Skeletal muscle satellite cell (primary cell): ENCODE data around the gene SARS1.

Source experiments
- H3K27me3 ChIP-seq: 2 replicates; pipeline ENCODE4 v1.7.0; 2013; ENCODE audit warnings: low read length; ENCODE audit not compliant: control insufficient read depth, insufficient read depth
- H3K36me3 ChIP-seq: 2 replicates; pipeline ENCODE4 v1.7.0; 2013; ENCODE audit warnings: mild to moderate bottlenecking, control low read depth, low read length; ENCODE audit not compliant: insufficient read depth
- H3K4me1 ChIP-seq: 2 replicates; pipeline ENCODE4 v1.7.0; 2013; ENCODE audit warnings: low read length; ENCODE audit not compliant: control insufficient read depth, insufficient read depth
- H3K4me2 ChIP-seq: 2 replicates; pipeline ENCODE4 v1.7.0; 2013; ENCODE audit warnings: mild to moderate bottlenecking, low read length
- H3K4me3 ChIP-seq: 2 replicates; pipeline ENCODE4 v1.7.0; 2013; ENCODE audit warnings: low read length
- H3K9ac ChIP-seq: 2 replicates; pipeline ENCODE4 v1.7.0; 2013; ENCODE audit warnings: mild to moderate bottlenecking, low read depth, low read length, moderate library complexity
- H3K9me3 ChIP-seq: replicated peaks from 2 replicates; pipeline ENCODE4 v1.7.0; 2013; ENCODE audit warnings: mild to moderate bottlenecking, control low read depth, low read length

SARS1 gene

DNA sequence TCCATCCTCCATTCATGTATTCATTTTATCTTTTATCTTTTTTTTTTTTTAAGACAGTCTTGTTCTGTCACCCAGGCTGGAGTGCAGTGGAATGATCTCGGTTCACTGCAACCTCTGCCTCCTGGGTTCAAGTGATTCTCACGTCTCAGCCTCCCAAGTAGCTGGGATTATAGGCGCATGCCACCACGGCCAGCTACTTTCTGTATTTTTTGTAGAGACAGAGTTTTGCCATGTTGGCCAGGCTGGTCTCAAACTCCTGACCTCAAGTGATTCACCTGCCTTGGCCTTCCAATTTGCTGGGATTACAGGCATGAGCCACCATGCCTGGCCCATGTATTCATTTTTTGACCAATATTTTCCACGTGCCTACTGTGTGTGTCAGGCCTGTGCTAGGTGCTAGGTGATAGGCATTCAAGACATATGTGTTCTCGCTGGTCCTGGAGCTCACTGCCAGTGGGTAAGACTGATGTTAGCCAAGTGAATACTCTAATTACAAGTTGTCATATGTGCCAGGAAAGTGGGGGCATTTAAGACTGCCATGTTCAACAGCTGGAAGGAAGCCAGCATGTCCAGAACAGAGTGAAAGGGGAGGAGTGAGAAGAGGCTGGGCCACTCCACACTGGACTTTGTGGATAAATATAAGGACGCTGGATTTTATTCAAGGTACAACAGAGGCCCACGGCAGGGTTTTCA, 30.3 kb downstream of the SARS1 start:
- no peak overlapping the region for H3K4me3 ChIP-seq
- no peaks in the 10 kb centered on the region for H3K27me3 ChIP-seq
- H3K36me3 ChIP-seq, result peaks cover 9% of the 10 kb centered on the region
- H3K9me3 ChIP-seq, result no peaks in the 10 kb centered on the region
- no peak overlapping the region for H3K9ac ChIP-seq
- H3K4me2 ChIP-seq, result no peak overlapping the region
- peaks cover 22% of the 10 kb centered on the region for H3K4me1 ChIP-seq

DNA sequence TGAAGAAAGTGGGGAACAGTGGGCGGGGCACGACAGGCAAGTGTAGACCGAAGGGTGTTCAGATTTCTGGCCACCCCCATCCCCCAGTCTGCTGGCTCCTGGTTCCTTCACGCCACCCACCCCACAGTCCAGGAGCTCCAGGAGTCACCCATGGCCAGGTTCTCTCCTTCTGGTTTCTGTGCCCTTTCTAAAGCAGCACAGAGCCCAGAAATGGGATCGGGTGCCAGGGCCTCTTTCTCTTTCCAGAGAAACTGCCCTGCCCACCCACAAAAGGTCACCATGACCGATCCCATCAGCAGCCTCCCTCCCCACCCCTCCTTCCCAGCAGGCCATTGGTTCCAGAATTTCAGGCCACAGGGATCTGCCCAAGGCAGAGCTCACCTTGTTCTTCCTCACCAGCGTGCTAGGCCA, 32.4 kb downstream of the SARS1 start:
- no peaks in the 10 kb centered on the region for H3K9me3 ChIP-seq
- peaks cover 10% of the 10 kb centered on the region for H3K27me3 ChIP-seq
- H3K4me1 ChIP-seq, result peaks cover 14% of the 10 kb centered on the region
- no peak overlapping the region for H3K4me2 ChIP-seq
- no peaks in the 10 kb centered on the region for H3K36me3 ChIP-seq
- H3K9ac ChIP-seq, result no peak overlapping the region
- H3K4me3 ChIP-seq, result no peak overlapping the region

- H3K4me2 ChIP-seq, result no peak overlapping the region
- H3K9me3 ChIP-seq, result no peaks in the 10 kb centered on the region
- peaks cover 10% of the 10 kb centered on the region for H3K27me3 ChIP-seq
- peaks cover 9% of the 10 kb centered on the region for H3K4me1 ChIP-seq
- no peak overlapping the region for H3K4me3 ChIP-seq
- H3K9ac ChIP-seq, result no peak overlapping the region
- H3K36me3 ChIP-seq, result no peaks in the 10 kb centered on the region
Measured at GRCh38 chr1:109247401-109248365, 34.0 kb downstream of the SARS1 start.

GRCh38 chr1:109248444-109248796, 34.7 kb downstream of the SARS1 start:
- Histone ChIP-seq H3K9me3 (no peaks in the 10 kb centered on the region), H3K4me3 (no peak overlapping the region), H3K4me2 (no peak overlapping the region), H3K27me3 (peaks cover 10% of the 10 kb centered on the region), H3K9ac (no peak overlapping the region), H3K36me3 (no peaks in the 10 kb centered on the region), H3K4me1 (peaks cover 10% of the 10 kb centered on the region)

DNA sequence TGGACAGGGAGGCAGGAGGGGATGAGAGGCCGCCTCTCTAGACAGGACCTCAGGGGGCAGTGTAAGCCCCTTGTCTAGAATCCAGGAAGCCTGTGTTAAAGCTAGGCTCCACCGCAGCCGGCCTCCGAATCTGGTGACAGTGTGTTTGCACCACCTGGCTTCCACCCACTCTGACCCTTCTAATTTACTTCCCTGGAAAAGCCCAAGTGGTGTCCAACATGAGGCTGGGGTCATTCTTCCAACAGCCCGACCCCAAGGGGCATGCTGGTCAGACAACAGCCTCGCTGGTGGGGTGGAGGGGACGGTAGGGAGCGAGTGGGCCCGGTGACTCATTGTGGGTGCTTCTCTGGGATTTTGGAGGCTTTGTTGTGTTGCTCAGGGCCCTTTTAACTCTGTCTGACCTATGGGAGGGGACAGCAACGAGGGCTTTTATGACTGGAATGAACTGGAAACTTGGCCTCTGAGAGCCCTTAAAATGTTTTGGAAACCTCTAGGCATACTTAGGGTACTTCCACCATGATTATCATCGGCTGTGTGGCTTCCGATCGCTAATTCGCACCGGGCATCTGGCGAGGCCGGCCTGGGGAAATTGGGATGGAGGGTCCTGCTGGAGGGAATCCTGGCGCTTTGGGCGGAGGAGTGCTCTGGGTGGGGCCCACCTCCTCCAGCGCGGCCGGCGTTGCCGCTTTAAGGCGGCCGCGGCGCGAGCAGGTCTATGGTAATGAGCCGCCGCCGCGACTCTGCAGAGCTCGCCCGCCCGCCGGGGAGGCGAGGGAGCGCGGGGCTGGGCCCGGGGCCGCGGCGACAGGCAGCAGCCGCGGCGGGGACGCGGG, 35.3 kb downstream of the SARS1 start, which contains the start of gene CELSR2:
TSS of gene CELSR2 (plus strand) at position 743 of the 833 bp plus-strand sequence. CDS start 541 bp downstream, outside the sequence.
- Histone ChIP-seq H3K36me3 (no peaks in the 10 kb centered on the region), H3K27me3 (peaks cover 10% of the 10 kb centered on the region), H3K4me2 (peak within 1 kb of the TSS; percentile 95), H3K9me3 (no peaks in the 10 kb centered on the region), H3K9ac (no peak within 1 kb of the TSS), H3K4me3 (peak within 1 kb of the TSS; percentile 67), H3K4me1 (peaks cover 16% of the 10 kb centered on the region)

DNA sequence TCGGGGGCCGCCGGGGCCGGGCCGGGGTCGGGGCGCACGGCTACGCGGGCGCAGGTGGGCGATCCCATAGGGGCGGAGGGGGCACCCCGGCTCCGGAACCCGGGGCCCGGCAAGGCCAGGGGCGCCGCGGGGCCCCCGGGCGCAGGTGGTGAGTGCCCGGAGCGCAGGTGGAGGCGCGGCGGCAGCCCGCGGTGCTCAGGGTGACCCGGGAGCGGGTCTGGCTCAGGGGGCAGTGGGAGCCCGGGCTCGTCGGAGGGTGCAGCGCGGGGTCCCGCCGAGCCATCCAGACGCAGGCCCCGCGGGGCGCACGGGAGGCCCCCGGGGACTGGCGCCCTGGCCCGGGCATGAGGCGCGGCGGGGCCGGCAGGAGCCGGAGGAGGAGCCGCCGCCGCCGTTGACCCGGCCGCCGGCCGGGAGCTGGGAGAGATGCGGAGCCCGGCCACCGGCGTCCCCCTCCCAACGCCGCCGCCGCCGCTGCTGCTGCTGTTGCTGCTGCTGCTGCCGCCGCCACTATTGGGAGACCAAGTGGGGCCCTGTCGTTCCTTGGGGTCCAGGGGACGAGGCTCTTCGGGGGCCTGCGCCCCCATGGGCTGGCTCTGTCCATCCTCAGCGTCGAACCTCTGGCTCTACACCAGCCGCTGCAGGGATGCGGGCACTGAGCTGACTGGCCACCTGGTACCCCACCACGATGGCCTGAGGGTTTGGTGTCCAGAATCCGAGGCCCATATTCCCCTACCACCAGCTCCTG, 36.1 kb downstream of the SARS1 start:
- H3K4me3 ChIP-seq, result peak overlapping the region; percentile 67
- peaks cover 24% of the 10 kb centered on the region for H3K4me1 ChIP-seq
- no peaks in the 10 kb centered on the region for H3K36me3 ChIP-seq
- peaks cover 10% of the 10 kb centered on the region for H3K27me3 ChIP-seq
- H3K9me3 ChIP-seq, result no peaks in the 10 kb centered on the region
- no peak overlapping the region for H3K9ac ChIP-seq
- peak overlapping the region; percentile 95 for H3K4me2 ChIP-seq

- H3K27me3 ChIP-seq, result peaks cover 13% of the 10 kb centered on the region
- H3K9ac ChIP-seq, result no peak overlapping the region
- no peaks in the 10 kb centered on the region for H3K9me3 ChIP-seq
- no peak overlapping the region for H3K4me3 ChIP-seq
- peak overlapping the region; percentile 95 for H3K4me2 ChIP-seq
- H3K4me1 ChIP-seq, result peaks cover 29% of the 10 kb centered on the region
- no peaks in the 10 kb centered on the region for H3K36me3 ChIP-seq
Measured at GRCh38 chr1:109250454-109251276, 36.9 kb downstream of the SARS1 start.

GRCh38 chr1:109251277-109252166, 37.8 kb downstream of the SARS1 start:
- no peaks in the 10 kb centered on the region for H3K36me3 ChIP-seq
- no peak overlapping the region for H3K4me2 ChIP-seq
- H3K9ac ChIP-seq, result no peak overlapping the region
- no peak overlapping the region for H3K4me3 ChIP-seq
- H3K27me3 ChIP-seq, result peaks cover 20% of the 10 kb centered on the region
- H3K4me1 ChIP-seq, result peaks cover 29% of the 10 kb centered on the region
- H3K9me3 ChIP-seq, result no peaks in the 10 kb centered on the region

DNA sequence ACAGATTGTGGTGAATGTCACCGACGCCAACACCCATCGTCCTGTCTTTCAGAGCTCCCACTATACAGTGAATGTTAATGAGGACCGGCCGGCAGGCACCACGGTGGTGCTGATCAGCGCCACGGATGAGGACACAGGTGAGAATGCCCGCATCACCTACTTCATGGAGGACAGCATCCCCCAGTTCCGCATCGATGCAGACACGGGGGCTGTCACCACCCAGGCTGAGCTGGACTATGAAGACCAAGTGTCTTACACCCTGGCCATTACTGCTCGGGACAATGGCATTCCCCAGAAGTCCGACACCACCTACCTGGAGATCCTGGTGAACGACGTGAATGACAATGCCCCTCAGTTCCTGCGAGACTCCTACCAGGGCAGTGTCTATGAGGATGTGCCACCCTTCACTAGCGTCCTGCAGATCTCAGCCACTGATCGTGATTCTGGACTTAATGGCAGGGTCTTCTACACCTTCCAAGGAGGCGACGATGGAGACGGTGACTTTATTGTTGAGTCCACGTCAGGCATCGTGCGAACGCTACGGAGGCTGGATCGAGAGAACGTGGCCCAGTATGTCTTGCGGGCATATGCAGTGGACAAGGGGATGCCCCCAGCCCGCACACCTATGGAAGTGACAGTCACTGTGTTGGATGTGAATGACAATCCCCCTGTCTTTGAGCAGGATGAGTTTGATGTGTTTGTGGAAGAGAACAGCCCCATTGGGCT, 38.6 kb downstream of the SARS1 start:
- H3K9me3 ChIP-seq, result no peaks in the 10 kb centered on the region
- no peak overlapping the region for H3K4me2 ChIP-seq
- H3K4me3 ChIP-seq, result no peak overlapping the region
- H3K4me1 ChIP-seq, result peaks cover 29% of the 10 kb centered on the region
- peaks cover 20% of the 10 kb centered on the region for H3K27me3 ChIP-seq
- no peak overlapping the region for H3K9ac ChIP-seq
- H3K36me3 ChIP-seq, result no peaks in the 10 kb centered on the region
